Adrenal gland (tissue), 5 donors: ENCODE measurements around the gene MBL2.

Source experiments
- CTCF ChIP-seq, 6 experiments: fragments of 450-650 bp in 4 of 6; fragments of 200-600 bp in 2 of 6; sonication (generic) in 1 of 6; IDR thresholded peaks; 1 replicate in 5 of 6; 2 replicates in 1 of 6; pipeline versions ENCODE4 v1.5.1 to v1.8.0; 2016 to 2021; ENCODE audit warnings: antibody characterized with exemption in 6 of 6, mild to moderate bottlenecking in 2 of 6, moderate library complexity in 1 of 6
- POLR2A ChIP-seq, 2 donors: fragments of 450-650 bp; IDR thresholded peaks; one replicate each; pipeline ENCODE4 v1.6.1; 2017; ENCODE audit warnings: antibody characterized with exemption in 2 of 2, mild to moderate bottlenecking in 2 of 2, moderate library complexity in 1 of 2
- donor health status: DM: no; HTN: no; CAD: no.

GRCh38 chr10:52729271-52730104, 43.1 kb downstream of the MBL2 start:
- TF ChIP-seq CTCF (IDR thresholded peaks at IDR 0.05): peak; percentile 27 to 57 (median 41)
- no peak for TF ChIP-seq POLR2A (IDR thresholded peaks at IDR 0.05)
